Motor neuron (in vitro differentiated cells): ENCODE measurements around the gene MARCHF3. TPM values are rescaled to one million over a fixed set of nuclear protein-coding genes. Genes with fewer than 3 reads are reported as not detected.
"Not testable (repeated sequence)": the region's sequence is repeated elsewhere in the genome, so short reads cannot be mapped to it uniquely, and the experiment has no call there.

Experiments
- ATAC-seq, 8 experiments: fragments of 200-7000 bp; cut with Tn5 transposase; replicated peaks in 6 of 8; 2 replicates each; pipeline ENCODE4 v1.8.0; 2021; ENCODE audit warnings: mild to moderate bottlenecking in 8 of 8, moderate library complexity in 8 of 8
- H3K27ac ChIP-seq, 2 donors: fragments of 250-450 bp; sonication (Bioruptor Pico); 2 replicates each; pipeline ENCODE4 v1.9.0; 2021; ENCODE audit warnings: antibody characterized with exemption in 2 of 2, mild to moderate bottlenecking in 2 of 2, moderate library complexity in 1 of 2
- H3K4me1 ChIP-seq, 2 donors: fragments of 250-450 bp; sonication (Bioruptor Pico); replicated peaks in 1 of 2; 2 replicates each; pipeline ENCODE4 v1.6.1; 2021; ENCODE audit warnings: antibody characterized with exemption in 2 of 2, mild to moderate bottlenecking in 2 of 2, moderate library complexity in 1 of 2
- H3K4me3 ChIP-seq, 5 donors: fragments of 250-450 bp; sonication (Bioruptor Pico); 2 replicates each; pipeline ENCODE4 v1.9.0; 2021; ENCODE audit warnings: antibody characterized with exemption in 5 of 5, mild to moderate bottlenecking in 5 of 5, moderate library complexity in 4 of 5
- WGBS, 10 experiments: fragments of 450-650 bp; shearing (Covaris generic); methylation state at CpG; one replicate each; pipeline ENCODE4 v1.0.0; 2022; 5-methylcytosine and 5-hydroxymethylcytosine counted together
- in situ Hi-C, 9 experiments: fragments of 400-800 bp; cut with MboI; loops; one replicate each; pipeline ENCODE4 v1.15.0; 2021; ENCODE audit warnings: low sequenced_read_pairs in 9 of 9, low pct_unique_long_range_greater_than_20kb in 2 of 9; ENCODE audit not compliant: unreplicated experiment in 9 of 9
- total RNA-seq, 8 experiments: library from RNA; unstranded; fragments of 300-600 nt; gene quantifications; 2 replicates each; pipeline versions ENCODE4 v1.2.3 to v1.2.4, GENCODE V29; 2022

MARCHF3 gene
- total RNA-seq, 8 experiments from 2014 or later = 2.4 to 21.4 (median 4.4) TPM

DNA sequence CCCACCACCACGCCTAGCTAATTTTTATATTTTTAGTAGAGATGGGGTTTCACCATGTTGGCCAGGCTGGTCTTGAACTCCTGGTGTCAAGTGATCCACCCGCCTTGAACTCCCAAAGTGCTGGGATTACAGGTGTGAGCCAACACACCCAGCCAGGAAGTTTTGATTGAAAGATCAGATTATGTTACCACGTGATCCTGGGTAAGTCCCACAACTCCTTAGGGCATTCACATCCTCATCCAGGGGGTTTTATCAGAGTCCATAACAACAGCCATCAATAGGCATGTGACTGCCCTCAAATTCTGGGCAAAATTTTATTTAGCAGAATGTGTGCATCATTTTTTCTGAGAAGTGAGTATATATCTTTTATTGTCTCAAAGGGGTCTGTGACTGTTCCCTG, 25.1 kb downstream of the MARCHF3 start:
- H3K27ac ChIP-seq, H3K4me1 ChIP-seq, H3K4me3 ChIP-seq, ATAC-seq, in situ Hi-C loops: not testable (repeated sequence)
- WGBS, 10 experiments = 80 to 100% (median 100%) methylated on average over 1 of the region's 3 CpGs; no CpG with 5 or more reads in 5 of the 10 experiments

- H3K27ac ChIP-seq = no peak overlapping the region
- in situ Hi-C loops = no loop called here
- 56 to 100% (median 83%) methylated on average over 1 to 3 of the region's 3 CpGs; no CpG with 5 or more reads in 3 of the 10 experiments for WGBS, 10 experiments
- ATAC-seq = no peak
- peaks cover 0 to 6% of the 10 kb centered on the region in 2 donors for H3K4me1 ChIP-seq
- H3K4me3 ChIP-seq = no peak overlapping the region
Observed at GRCh38 chr5:127004721-127005120, 25.6 kb downstream of the MARCHF3 start.

DNA sequence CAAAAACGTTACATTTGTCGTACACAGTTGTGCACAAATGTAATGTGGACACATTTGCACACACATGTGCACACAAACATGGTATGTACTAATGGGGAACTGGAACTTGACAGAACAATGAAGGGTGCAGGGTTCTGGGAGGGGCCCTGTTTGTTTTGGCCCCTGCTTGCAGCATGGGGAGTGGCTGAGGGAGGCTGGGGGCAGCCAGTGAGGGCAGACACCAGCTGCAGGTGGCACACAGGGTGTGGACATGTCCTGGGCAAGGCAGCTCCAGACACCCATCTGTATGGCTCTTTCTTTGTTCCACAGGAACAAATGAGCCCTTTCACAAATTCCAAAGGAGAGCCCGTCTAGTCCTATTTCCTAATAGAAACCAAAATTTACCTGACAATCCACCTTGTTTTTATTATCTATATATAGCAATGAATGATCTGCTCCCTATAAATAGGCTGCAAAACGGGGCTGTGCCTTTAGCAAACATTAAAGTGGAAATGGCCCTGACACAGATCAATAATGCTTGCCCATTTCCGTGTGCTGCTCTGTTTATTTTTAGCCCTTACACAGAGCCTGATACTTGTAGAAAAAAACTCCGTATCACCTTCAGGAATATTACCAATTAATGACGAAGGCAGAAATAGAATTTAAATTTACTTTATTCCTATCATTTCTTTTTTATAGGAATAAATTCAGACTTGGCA, 26.4 kb downstream of the MARCHF3 start:
- WGBS, 10 experiments = 59 to 94% (median 85%) methylated on average over 1 to 6 of the region's 7 CpGs; no CpG with 5 or more reads in 1 of the 10 experiments
- ATAC-seq = no peak
- in situ Hi-C loops = no loop called here
- Histone ChIP-seq H3K27ac (no peak overlapping the region), H3K4me1 (peaks cover 4 to 6% of the 10 kb centered on the region in 2 donors), H3K4me3 (no peak overlapping the region)

DNA sequence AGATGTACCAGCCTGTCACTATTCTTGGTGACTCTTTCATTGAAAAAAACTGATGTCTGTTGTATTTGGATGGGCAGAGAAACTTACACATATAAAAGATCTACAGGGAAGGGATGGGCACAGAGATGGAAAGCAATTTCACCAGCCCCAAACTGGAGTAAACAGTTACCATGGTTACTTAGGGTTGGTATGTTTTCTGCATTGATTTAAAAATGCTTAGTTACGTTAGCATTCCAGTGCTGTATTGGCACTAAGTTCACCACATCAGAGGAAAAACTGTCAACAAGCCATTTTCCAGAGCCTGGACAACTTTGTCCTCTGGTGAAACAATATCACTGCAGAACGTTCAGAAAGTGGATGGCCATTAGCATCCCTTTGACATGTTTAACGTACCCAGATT, 28.0 kb downstream of the MARCHF3 start:
- 6 to 80% (median 50%) methylated on average over 1 to 3 of the region's 3 CpGs; no CpG with 5 or more reads in 1 of the 10 experiments for WGBS, 10 experiments

GRCh38 chr5:127001621-127002296, 28.6 kb downstream of the MARCHF3 start:
- peaks cover 4 to 6% of the 10 kb centered on the region in 2 donors for H3K4me1 ChIP-seq
- no peak overlapping the region for H3K27ac ChIP-seq
- H3K4me3 ChIP-seq = no peak overlapping the region
- in situ Hi-C loops = no loop called here
- WGBS, 10 experiments = 10 to 100% (median 85%) methylated on average over 2 to 4 of the region's 4 CpGs; no CpG with 5 or more reads in 2 of the 10 experiments
- ATAC-seq = peak in 3 of 8 experiments; percentile 7 to 69 (median 13)

More for the DNA sequence above, 28.0 kb downstream of the MARCHF3 start:
- peak in 5 of 8 experiments; percentile 20 to 81 (median 74) for ATAC-seq
- Histone ChIP-seq H3K4me1 (peaks cover 4 to 6% of the 10 kb centered on the region in 2 donors), H3K4me3 (no peak overlapping the region), H3K27ac (no peak overlapping the region)
- in situ Hi-C loops = no loop called here

- H3K4me1 ChIP-seq = peaks cover 4 to 6% of the 10 kb centered on the region in 2 donors
- ATAC-seq = peak in 3 of 8 experiments; percentile 37 to 49 (median 38)
- in situ Hi-C loops = no loop called here
- no peak overlapping the region for H3K27ac ChIP-seq
- no peak overlapping the region for H3K4me3 ChIP-seq
- 40 to 100% (median 85%) methylated on average over 1 to 3 of the region's 3 CpGs; no CpG with 5 or more reads in 2 of the 10 experiments for WGBS, 10 experiments
Observed at GRCh38 chr5:126998895-126999570, 31.3 kb downstream of the MARCHF3 start.

DNA sequence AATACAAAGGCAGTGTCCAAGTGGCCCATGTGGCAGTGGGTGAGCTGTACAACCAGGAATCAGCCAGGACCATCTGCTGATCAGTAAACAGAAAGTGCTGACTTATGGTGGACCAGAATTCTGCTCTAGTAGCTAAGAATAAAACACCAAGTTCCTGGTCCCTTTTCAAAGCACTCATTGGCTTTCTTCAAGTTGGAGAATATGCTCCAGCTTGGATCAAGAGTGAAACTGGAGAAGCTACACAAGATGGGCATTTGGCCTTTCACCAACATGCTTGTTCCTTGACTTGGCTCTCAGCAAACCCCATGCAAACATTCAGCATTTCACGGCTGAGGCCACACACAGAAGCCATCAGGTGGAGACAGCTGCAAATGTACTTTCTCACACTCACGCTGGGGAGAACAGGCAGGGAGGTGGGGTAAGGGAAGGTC, 32.1 kb downstream of the MARCHF3 start:
- Histone ChIP-seq H3K27ac (no peak overlapping the region), H3K4me3 (no peak overlapping the region), H3K4me1 (peaks cover 4 to 6% of the 10 kb centered on the region in 2 donors)
- 0 to 67% (median 51%) methylated on average over 1 to 2 of the region's 2 CpGs; no CpG with 5 or more reads in 5 of the 10 experiments for WGBS, 10 experiments
- in situ Hi-C loops = no loop called here
- ATAC-seq = peak in 3 of 8 experiments; percentile 26 to 66 (median 54)

DNA sequence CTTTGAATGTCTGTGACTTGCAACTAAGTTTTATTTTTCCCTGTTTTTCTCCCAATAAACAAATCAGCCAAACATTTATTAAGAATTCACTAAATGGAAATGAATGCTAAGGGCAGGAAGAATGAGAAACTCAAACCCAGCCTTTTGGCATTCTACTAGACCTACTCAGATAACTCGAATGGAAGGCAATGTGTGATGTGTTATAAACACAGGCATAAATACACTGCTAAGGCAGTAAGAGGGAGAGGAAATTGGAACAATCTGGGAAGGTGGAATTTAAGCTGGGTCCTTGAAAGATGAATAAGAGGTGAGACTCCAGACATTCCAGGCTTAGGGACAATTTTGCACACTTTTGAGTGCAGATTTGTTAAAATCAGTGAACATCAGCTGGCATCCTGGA, 34.7 kb downstream of the MARCHF3 start:
- in situ Hi-C loops = no loop called here
- H3K4me1 ChIP-seq = peaks cover 0 to 4% of the 10 kb centered on the region in 2 donors
- no peak overlapping the region for H3K27ac ChIP-seq
- 20 to 86% (median 58%) methylated on average over 1 of the region's 1 CpG; no CpG with 5 or more reads in 4 of the 10 experiments for WGBS, 10 experiments
- ATAC-seq = no peak
- H3K4me3 ChIP-seq = no peak overlapping the region

GRCh38 chr5:126995039-126995438, 35.3 kb downstream of the MARCHF3 start:
- H3K4me1 ChIP-seq = peaks cover 0 to 4% of the 10 kb centered on the region in 2 donors
- 40 to 100% (median 88%) methylated on average over 1 to 2 of the region's 3 CpGs; no CpG with 5 or more reads in 2 of the 10 experiments for WGBS, 10 experiments
- H3K27ac ChIP-seq = no peak overlapping the region
- no peak overlapping the region for H3K4me3 ChIP-seq
- in situ Hi-C loops = no loop called here
- no peak for ATAC-seq

DNA sequence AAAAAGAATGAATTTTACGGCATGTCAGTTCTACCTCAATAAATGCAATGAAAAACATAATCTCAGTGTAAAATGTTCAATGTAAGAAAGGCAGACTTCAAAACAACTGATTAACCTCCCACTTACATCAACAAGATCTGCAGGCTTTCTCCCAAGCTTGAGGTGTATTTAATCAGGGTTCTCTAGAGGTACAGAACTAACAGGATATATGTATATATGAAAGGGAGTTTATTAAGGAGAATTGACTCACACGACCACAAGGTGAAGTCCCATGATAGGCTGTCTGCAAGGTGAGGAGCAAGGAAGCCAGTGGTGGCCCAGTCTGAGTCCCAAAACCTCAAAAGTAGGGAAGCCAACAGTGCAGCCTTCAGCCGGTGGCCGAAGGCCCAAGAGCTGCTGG, 35.9 kb downstream of the MARCHF3 start:
- Histone ChIP-seq H3K27ac (no peak overlapping the region), H3K4me3 (no peak overlapping the region), H3K4me1 (peaks cover 0 to 3% of the 10 kb centered on the region in 2 donors)
- 47 to 100% (median 100%) methylated on average over 1 to 3 of the region's 4 CpGs; no CpG with 5 or more reads in 1 of the 10 experiments for WGBS, 10 experiments
- in situ Hi-C loops = no loop called here
- no peak for ATAC-seq

- in situ Hi-C loops = no loop called here
- Histone ChIP-seq H3K27ac (no peak overlapping the region), H3K4me1 (peaks cover 0 to 3% of the 10 kb centered on the region in 2 donors), H3K4me3 (no peak overlapping the region)
- 72 to 100% (median 87%) methylated on average over 1 to 3 of the region's 3 CpGs; no CpG with 5 or more reads in 3 of the 10 experiments for WGBS, 10 experiments
- peak in 1 of 8 experiments; percentile 20 for ATAC-seq
Observed at GRCh38 chr5:126988021-126988569, 42.3 kb downstream of the MARCHF3 start.

GRCh38 chr5:126987271-126987899, 43.0 kb downstream of the MARCHF3 start:
- 55 to 100% (median 81%) methylated on average over 1 to 4 of the region's 4 CpGs; no CpG with 5 or more reads in 1 of the 10 experiments for WGBS, 10 experiments
- in situ Hi-C loops = no loop called here
- Histone ChIP-seq H3K4me1 (peaks cover 0 to 3% of the 10 kb centered on the region in 2 donors), H3K27ac (no peak overlapping the region), H3K4me3 (no peak overlapping the region)
- no peak for ATAC-seq
